AG09309 (cell line): ENCODE results near the gene TNS1.

Experiments used
- DNase-seq: peaks from one replicate; pipeline ENCODE4 v3.0.0-alpha.2; 2010; ENCODE audit warnings: low read depth
- H3K4me3 ChIP-seq: 2 replicates; pipeline ENCODE4 v1.5.1; 2011; ENCODE audit warnings: mild to moderate bottlenecking, low read depth, low read length, moderate library complexity; ENCODE audit not compliant: control insufficient read depth
- CTCF ChIP-seq: IDR thresholded peaks from 2 replicates; pipeline ENCODE4 v1.5.1; 2011; ENCODE audit warnings: mild to moderate bottlenecking, low read depth, low read length, inconsistent platforms; ENCODE audit not compliant: insufficient read depth, control insufficient read depth; ENCODE audit errors: missing control alignments

Gene TNS1

GRCh38 chr2:217903859-217904613 lies 98.8 kb downstream of the TNS1 start:
- H3K4me3 ChIP-seq: no peak overlapping the region
- no peak for DNase-seq
- no peak for TF ChIP-seq CTCF

- DNase-seq: no peak
- no peak overlapping the region for H3K4me3 ChIP-seq
- TF ChIP-seq CTCF: no peak
Observed at GRCh38 chr2:217903142-217903858, 99.5 kb downstream of the TNS1 start.

GRCh38 chr2:217902379-217903141 lies 100.2 kb downstream of the TNS1 start:
- no peak for TF ChIP-seq CTCF
- no peak for DNase-seq
- no peak overlapping the region for H3K4me3 ChIP-seq

- no peak for TF ChIP-seq CTCF
- H3K4me3 ChIP-seq: no peak overlapping the region
- peak; percentile 38 for DNase-seq
Observed at GRCh38 chr2:217901835-217902378, 100.9 kb downstream of the TNS1 start.

- no peak for DNase-seq
- TF ChIP-seq CTCF: no peak
- H3K4me3 ChIP-seq: no peak overlapping the region
Observed at GRCh38 chr2:217901400-217901799, 101.4 kb downstream of the TNS1 start.

GRCh38 chr2:217900780-217901360 lies 101.9 kb downstream of the TNS1 start:
- H3K4me3 ChIP-seq: no peak overlapping the region

More at GRCh38 chr2:217900780-217901360, 101.9 kb downstream of the TNS1 start:
- TF ChIP-seq CTCF: no peak
- DNase-seq: no peak
